ENCODE data around the gene NME3.

DNA sequence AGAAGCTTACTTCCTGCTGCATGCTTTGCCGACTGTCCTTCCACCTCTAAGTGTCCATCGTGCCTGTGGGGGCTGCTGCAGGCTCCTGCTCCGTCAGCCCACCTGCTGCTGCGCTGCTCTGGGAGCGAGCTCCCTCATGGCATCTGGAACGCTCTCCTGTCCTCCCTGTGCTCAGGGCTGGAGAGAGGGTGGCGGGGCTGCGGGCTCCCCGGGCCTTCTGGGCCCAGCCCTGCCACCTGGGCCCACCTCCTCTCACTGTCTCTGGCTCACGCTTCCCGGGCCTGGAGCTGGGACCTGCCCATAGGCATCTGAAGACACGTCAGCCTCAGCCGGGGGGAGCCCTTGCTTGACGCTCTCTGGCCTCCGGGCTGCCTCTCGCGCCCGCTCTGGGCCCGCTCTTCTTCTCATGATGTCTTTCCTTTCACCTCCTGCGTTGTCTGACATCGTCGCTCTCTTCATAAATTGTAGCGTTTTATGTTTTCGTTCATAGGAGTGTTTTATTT is 27.0 kb downstream of the NME3 start:
- TF ChIP-seq, protein P1, sequence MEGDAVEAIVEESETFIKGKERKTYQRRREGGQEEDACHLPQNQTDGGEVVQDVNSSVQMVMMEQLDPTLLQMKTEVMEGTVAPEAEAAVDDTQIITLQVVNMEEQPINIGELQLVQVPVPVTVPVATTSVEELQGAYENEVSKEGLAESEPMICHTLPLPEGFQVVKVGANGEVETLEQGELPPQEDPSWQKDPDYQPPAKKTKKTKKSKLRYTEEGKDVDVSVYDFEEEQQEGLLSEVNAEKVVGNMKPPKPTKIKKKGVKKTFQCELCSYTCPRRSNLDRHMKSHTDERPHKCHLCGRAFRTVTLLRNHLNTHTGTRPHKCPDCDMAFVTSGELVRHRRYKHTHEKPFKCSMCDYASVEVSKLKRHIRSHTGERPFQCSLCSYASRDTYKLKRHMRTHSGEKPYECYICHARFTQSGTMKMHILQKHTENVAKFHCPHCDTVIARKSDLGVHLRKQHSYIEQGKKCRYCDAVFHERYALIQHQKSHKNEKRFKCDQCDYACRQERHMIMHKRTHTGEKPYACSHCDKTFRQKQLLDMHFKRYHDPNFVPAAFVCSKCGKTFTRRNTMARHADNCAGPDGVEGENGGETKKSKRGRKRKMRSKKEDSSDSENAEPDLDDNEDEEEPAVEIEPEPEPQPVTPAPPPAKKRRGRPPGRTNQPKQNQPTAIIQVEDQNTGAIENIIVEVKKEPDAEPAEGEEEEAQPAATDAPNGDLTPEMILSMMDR (conservative IDR thresholded peaks at IDR 0.05 in 1 of 2, IDR thresholded peaks at IDR 0.05 in 1 of 2; ENCODE audit: low read depth in 1 of 2, low read length in 2 of 2) = no peak
- TF ChIP-seq EZH2 (IDR thresholded peaks at IDR 0.05; ENCODE audit: low read length, missing control alignments) = no peak
